Mammary epithelial cell (primary cell): ENCODE results near the gene MAPK4.

Experiments
- CTCF ChIP-seq, 2 donors: IDR thresholded peaks in 1 of 2; conservative IDR thresholded peaks in 1 of 2; 2 replicates each; pipeline ENCODE4 v1.5.1; 2011 to 2012; ENCODE audit warnings: inconsistent platforms in 2 of 2, low read length in 2 of 2, mild to moderate bottlenecking in 2 of 2, control low read depth in 1 of 2, low read depth in 1 of 2; ENCODE audit not compliant: insufficient read depth in 1 of 2; ENCODE audit errors: extremely low read depth in 1 of 2
- EZH2 ChIP-seq: IDR thresholded peaks from 2 replicates; pipeline ENCODE4 v1.6.1; 2012; ENCODE audit warnings: low read length, inconsistent platforms, borderline replicate concordance

- TF ChIP-seq CTCF (conservative IDR thresholded peaks at IDR 0.05 in 1 of 2, IDR thresholded peaks at IDR 0.05 in 1 of 2; ENCODE audit: extremely low read depth in 1 of 2, insufficient read depth in 1 of 2, low read depth in 1 of 2, low read length in 2 of 2) (peak; percentile 33 to 35), EZH2 (no peak)
Observed at GRCh38 chr18:50573679-50574078, 13.8 kb downstream of the MAPK4 start.
